Activated T-cell treated with anti-CD3 and anti-CD28 coated beads for 1 hour (primary cell): ENCODE measurements around the gene KIAA1549.
"Not testable (repeated sequence)": the region's sequence is repeated elsewhere in the genome, so short reads cannot be mapped to it uniquely, and the experiment has no call there.

ENCODE experiments used
- DNase-seq: peaks from one replicate; pipeline ENCODE4 v3.0.0-alpha.2; 2020; ENCODE audit warnings: low read depth

KIAA1549 gene

DNA sequence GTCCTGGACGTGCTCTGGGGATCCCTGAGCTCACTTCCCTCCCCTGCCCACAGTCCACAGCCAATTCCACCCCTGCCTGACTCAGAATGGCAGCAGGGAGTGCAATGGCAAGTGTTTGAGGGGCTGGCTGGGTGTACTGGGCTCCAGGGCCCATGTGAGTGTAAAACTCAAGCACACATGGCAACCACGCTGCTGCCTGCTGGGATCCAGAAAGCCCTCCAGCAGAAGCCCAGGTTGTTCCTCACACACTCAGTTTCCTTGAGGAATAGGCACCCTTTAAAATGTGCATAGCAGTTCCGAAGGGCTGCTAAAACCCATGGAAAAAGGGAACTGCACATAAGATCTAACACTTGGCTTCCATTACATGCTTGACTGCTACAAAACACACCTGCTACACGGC, 171.8 kb downstream of the KIAA1549 start:
- DNase-seq = no peak

DNA sequence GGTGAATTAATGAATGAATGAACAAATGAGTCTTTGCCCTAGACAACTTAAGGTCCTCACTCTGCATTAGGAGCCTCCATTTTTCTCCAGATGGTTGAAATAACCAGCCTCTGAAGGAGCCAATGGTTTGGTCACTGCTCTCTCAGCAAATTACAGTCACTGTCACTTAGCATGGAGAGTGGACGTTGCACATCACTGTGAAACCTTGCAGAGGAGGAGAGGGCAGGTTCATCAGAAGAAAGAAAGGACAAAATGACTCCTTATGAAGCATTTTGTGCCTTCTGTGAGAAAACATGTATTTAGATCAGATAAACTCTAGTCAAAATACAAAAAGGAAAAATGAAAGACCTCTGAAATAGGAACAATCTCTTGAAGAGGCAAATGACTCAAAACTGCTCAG, 176.6 kb downstream of the KIAA1549 start:
- no peak for DNase-seq

DNA sequence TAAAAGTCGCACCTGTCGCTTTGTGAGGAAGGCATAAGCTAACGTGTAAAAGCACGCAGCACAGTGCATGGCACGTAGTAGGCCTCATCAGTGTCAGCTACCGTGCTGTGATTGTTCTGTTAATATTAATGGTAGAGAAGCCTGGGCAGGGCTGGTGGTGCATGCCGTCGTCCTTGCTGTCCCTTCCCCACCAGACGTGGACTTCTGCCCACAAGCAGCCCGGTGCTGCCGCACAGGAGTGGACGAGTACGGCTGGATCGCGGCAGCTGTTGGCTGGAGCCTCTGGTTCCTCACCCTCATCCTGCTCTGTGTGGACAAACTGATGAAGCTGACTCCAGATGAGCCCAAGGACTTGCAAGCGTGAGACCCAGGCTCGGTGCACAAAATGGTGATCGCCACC, 178.5 kb downstream of the KIAA1549 start:
- DNase-seq = no peak

DNA sequence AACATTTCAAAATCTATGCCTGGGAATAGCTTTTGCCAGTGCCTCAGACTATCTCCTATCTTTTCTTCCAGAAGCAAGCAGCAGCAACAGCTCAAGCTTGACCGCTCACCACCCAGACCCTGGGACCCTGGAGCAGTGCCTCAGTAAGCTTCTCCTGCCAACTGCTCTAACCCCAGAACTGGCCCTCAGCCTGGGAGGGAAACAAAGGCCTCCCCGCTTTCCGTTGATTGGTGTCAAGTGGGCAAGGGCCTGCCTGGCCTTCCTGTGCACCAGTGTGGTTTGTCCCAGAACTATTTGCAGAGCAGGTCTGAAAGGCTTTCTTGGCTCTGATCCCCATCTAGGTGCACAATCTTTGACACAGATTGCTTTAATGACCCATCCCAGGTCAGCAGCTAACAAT, 179.9 kb downstream of the KIAA1549 start:
- DNase-seq = no peak

DNA sequence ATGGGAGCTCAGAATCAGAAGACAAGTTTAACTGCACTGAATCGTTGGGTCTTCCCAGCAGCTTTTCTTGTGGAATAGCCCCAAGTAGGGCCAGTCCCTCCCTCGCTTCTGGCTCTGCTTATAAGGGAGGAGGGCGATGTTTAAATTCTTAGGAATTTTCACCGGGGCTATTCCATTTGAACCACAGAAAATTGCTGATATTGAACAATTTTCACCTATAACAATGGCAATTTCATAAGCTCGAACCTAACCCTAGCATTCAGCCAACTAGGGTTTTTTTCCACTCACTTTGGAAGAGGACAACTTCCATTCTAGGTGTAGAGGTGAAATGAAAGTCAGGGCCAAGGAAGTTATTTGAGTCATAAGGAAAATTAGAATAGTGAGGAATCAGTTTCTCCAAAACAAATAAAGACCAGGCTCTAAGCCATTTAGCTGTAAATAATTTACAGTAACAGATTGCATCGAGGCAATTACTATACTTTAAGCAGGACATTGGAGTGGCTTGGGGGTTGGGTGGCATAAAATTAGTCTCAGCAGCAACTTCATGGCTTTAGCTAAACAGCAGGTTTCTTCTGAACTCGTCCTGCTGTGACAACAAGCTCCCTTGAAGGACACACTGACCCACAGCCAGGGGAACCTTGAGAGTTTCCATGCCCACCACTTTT, 181.7 kb downstream of the KIAA1549 start:
- DNase-seq = no peak

DNA sequence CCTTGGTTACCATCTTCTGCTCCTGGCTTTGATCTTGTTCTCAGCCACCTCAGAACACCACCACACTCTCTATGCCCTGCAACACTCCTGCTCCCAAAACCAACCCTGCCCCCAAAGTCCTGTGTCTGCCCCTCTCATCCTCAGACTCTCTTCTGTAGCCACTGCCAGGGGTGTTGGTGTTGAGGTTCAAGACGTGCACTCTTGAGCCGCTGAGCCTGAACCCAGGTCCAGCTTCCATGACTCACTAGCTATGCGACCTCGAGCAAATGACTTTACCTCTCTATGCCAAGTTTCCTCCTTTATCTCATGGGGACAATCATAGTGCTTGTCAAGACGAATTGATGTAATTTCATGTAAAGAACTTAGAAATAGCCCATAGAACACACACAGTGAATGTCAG, 182.4 kb downstream of the KIAA1549 start:
- no peak for DNase-seq

DNA sequence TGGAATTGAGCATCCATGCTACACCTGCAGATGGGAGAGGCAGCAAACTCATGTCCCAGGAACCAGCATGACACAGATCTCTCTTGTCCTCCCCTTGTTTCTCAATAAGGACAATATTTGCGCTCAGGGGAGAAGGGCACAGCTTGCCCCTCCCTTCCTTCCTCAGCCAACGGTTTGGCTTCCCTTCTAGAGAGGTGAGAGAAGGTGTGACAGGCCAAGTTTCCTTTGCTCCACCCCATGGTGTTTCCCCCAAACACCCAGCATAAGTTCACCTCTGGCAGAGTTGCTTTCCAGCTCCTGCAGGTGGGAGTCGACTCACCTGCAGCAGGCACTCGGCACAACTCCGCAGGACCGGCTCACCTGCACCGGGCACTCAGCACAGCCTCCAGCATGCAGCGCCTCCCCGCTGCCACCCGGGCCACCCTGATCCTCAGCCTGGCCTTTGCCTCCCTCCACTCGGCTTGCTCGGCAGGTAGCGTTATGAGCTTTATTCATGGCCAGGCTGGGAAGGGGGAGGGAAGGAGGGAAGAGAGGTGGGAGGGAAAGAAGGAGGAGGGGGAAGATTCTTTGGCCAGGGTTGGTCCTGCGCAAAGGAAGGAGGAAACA, 183.4 kb downstream of the KIAA1549 start, which contains the start of the genes ATP6V0A4 and TMEM213:
Gene ATP6V0A4 (minus strand): TSS at position 482 of the 606 bp plus-strand sequence. CDS start 26,949 bp downstream, outside the sequence.
Gene TMEM213 (plus strand): TSS at position 280 of the 606 bp plus-strand sequence. CDS start 111 bp downstream, at position 391.
- DNase-seq = no peak

DNA sequence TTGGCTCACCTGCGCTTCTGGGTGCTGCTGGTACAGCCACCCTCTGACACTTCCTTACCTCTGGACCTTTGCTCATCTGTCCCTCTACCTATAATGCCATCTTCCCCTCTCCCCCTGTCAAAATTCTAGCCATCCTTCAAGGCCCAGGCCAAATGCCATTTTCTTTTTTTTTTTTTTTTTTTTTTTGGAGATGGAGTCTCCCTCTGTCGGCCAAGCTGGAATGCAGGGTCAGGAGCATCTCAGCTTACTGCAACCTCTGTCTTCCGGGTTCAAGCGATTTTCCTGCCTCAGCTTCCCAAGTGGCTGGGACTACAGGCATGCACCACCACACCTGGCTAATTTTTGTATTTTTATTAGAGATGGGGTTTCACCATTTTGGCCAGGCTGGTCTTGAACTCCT, 184.1 kb downstream of the KIAA1549 start:
- not testable (repeated sequence) for DNase-seq

DNA sequence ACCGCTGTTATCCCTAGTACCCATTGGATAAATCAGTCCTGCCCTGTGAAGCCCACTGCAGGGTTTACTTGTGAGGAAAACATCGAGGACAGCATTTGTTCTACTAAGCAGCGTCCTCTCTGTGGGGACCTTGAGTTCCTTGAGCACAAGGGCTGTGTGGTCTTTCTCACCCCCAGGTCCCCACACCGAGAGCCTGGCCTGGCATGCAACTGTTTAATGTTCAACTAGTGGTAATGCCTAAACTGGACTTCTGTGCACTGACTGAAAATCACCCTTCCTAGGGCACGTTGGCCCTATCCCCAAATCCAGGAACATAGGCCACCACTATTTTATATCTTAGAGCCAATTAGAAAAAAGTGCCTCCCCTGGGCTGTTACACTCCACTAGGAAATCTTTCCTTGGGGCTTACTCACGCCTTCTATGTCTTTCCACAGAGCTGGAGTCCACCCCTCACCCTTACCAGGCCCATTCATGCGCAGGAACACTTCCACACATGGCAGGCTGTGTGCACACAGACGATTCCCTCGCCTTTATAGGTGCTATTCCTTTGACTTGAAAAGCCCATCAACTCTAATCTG, 185.1 kb downstream of the KIAA1549 start:
- DNase-seq = no peak

DNA sequence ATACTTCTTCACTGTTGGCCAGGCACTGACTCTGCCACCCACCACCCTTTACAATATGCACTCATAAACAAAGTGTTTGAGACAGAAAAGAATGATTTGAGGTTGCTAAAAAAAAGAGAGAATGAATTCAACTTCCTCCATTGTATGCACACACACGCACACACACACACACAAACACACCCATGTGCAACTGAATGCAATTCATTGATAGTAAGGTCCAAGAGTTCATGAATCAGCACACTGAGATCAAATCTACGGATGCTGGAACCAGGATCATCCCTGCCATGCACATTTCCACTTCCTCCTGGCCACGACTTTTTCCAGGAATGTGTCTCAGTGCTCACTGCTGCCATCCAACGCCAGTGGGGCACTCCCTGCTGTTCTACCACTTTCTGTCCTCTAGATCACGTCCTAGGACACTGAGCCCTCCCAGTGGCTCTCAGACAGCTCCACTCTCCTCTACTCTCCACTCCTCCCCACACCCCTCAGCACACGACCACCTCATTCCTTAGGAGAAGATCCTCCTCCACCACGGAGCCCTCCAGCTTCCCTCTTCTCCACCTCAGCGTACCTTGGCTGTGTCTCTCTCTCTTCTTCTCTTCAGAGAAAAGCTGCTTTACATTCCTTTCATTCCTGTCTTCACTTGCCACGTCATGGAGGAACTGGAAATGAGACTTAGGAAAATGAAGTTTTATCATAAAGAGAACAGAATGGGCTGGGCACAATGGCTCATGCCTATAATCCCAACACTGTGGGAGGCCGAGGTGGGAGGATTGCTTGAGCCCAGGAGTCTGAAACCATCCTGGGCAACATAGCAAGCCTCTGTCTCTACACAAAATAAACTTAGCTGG, 195.4 kb downstream of the KIAA1549 start:
- DNase-seq = no peak

DNA sequence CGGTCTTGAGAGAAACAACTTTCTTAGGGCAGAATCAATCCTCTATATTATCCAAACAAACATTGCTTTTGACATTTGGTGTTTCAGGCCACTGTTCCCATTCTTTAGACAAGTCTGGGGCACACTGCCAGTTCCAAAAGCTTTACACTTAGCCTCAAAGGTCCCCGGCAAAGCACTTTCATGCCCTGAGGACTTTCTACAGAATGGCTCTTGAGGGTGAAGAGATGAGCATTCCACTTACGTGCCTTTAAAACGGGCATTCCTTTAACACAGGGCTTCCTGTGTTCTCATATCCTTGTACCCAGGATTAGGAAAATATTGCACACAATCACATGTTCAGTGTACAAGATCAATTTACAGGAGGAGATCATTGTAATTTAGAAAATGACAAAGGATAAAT, 196.5 kb downstream of the KIAA1549 start:
- no peak for DNase-seq
